SK-N-MC (cell line): ENCODE measurements around the gene RASL11B.

Experiments used
- EZH2 ChIP-seq: fragments of 200-600 bp; sonication (generic); IDR thresholded peaks from one replicate; pipeline ENCODE4 v1.6.1; 2017; ENCODE audit warnings: antibody characterized with exemption
- POLR2AphosphoS5 ChIP-seq: IDR thresholded peaks from 2 replicates; pipeline ENCODE4 v1.6.1; 2012; ENCODE audit warnings: mild to moderate bottlenecking, low read depth, low read length, borderline replicate concordance

GRCh38 chr4:52870225-52870624 is 8.1 kb downstream of the RASL11B start:
- TF ChIP-seq POLR2AphosphoS5: no peak
- TF ChIP-seq EZH2: no peak
